Keratinocyte (primary cell): ENCODE measurements around the gene MALSU1.

ENCODE experiments used
- CTCF ChIP-seq, 3 experiments: IDR thresholded peaks in 1 of 3; conservative IDR thresholded peaks in 1 of 3; optimal IDR thresholded peaks in 1 of 3; 2 replicates in 2 of 3; 3 replicates in 1 of 3; pipeline versions ENCODE3 to v1.5.1; 2011; ENCODE audit warnings: low read length in 3 of 3, mild to moderate bottlenecking in 3 of 3, moderate library complexity in 2 of 3, control low read depth in 1 of 3, inconsistent platforms in 1 of 3; ENCODE audit not compliant: insufficient read depth in 2 of 3; ENCODE audit errors: extremely low read depth in 1 of 3
- EZH2 ChIP-seq: IDR thresholded peaks from one replicate; pipeline ENCODE4 v1.6.1; 2012; ENCODE audit warnings: inconsistent platforms, mild to moderate bottlenecking, low read length, moderate library complexity

- no peak for TF ChIP-seq EZH2
- no peak for TF ChIP-seq CTCF (optimal IDR thresholded peaks at IDR 0.05 in 1 of 3, IDR thresholded peaks at IDR 0.05 in 1 of 3, conservative IDR thresholded peaks at IDR 0.05 in 1 of 3; ENCODE audit: extremely low read depth in 1 of 3, insufficient read depth in 2 of 3, low read length in 3 of 3)
Measured at GRCh38 chr7:23285657-23286646, 13.2 kb upstream of the MALSU1 start.
